ENCODE measurements around the gene WIPF2.

The WIPF2 gene

GRCh38 chr17:40230670-40231069 lies 11.6 kb downstream of the WIPF2 start:
- TF ChIP-seq CTCF (IDR thresholded peaks at IDR 0.05) = no peak

GRCh38 chr17:40241252-40241834 lies 22.2 kb downstream of the WIPF2 start:
- no peak for TF ChIP-seq CTCF (IDR thresholded peaks at IDR 0.05)

GRCh38 chr17:40242774-40243173 lies 23.7 kb downstream of the WIPF2 start:
- TF ChIP-seq CTCF (IDR thresholded peaks at IDR 0.05) = no peak

- TF ChIP-seq CTCF (IDR thresholded peaks at IDR 0.05) = no peak
Observed at GRCh38 chr17:40243761-40244160, 24.7 kb downstream of the WIPF2 start.

- no peak for TF ChIP-seq CTCF (IDR thresholded peaks at IDR 0.05)
Observed at GRCh38 chr17:40244255-40244654, 25.2 kb downstream of the WIPF2 start.

- no peak for TF ChIP-seq CTCF (IDR thresholded peaks at IDR 0.05)
Observed at GRCh38 chr17:40247926-40248495, 28.9 kb downstream of the WIPF2 start.

GRCh38 chr17:40248507-40248906 lies 29.4 kb downstream of the WIPF2 start:
- TF ChIP-seq CTCF (IDR thresholded peaks at IDR 0.05) = no peak

GRCh38 chr17:40251576-40251975 lies 32.5 kb downstream of the WIPF2 start:
- TF ChIP-seq CTCF (IDR thresholded peaks at IDR 0.05) = no peak

Measured in LNCAP (cell line).